GM21381 (cell line): ENCODE data around the gene MAPK14.

ENCODE experiments used
- ATAC-seq: cut with Tn5 transposase; IDR thresholded peaks from one replicate; pipeline ENCODE4 v1.9.1; 2021; ENCODE audit warnings: mild to moderate bottlenecking, moderate library complexity; ENCODE audit not compliant: unreplicated experiment

MAPK14 gene

DNA sequence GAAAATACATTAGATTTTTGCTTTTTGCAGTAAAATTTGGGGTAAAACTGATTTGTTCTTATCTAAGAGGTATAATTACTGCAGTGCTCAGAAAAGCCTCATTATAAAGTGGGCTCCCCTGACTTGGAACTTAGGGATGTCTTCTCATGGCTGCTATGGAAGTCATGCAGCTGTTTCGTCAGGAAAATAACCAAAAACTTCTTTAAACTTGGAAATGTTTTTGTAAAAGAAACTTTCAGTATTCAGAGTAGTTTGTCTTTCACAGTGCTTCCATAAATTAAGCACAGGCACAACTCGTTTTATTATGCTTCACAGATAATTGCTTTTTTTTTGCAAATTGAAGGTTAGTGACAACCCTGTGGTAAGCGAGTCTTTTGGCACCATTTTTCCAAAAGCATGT, 6.8 kb downstream of the MAPK14 start:
- no peak for ATAC-seq

DNA sequence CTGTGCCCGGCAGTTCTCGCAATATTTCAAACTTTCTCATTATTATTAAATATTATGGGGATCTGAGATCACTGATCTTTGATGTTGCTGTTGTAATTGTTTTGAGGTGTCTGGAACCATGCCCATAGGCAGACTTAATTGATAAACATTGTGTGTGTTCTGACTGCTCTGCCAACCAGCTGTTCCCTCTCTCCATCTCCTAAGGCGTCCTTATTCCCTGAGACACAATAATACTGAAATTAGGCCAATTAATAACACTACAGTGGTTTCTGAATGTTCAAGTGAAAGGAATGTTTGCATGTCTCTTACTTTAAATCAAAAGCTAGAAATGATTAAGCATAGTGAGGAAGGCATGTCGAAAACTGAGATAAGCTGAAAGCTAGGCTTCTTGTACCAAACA, 7.6 kb downstream of the MAPK14 start:
- ATAC-seq: no peak

DNA sequence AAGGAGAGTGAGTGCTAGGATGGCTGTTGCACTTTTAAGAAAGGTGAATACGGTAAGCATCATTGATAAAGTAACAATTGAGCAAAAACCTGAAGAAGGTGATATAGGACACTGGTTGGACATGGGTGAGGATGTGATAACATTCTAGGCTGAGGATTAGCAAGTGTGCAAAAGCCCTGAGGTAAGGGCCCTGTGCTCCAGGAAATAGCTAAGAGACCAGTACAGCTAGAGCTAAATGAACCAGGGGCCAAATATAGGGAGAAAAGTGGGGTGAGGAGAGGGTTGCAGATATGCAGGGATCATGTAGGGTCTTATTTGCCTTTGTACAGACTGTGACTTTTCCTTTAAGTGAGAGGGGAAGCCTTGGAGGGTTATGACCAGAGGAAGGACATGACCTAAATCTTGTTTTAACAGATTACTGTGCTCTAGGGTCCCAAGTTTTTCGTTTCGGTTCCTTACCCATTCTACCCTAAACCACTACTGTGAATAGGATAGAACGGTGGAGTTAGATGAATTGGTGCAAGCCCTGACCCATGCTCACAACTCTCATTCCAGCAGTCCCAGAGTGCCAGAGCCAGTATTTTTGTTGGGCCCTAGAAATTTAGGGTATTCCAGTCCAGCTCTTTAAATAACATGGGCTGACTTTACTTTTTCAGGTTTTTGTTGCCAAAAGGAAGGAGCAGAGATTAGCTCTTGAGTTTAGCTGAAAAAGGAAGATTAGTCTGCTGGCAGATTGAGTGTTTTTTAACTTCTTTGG, 10.7 kb downstream of the MAPK14 start:
- ATAC-seq: no peak

DNA sequence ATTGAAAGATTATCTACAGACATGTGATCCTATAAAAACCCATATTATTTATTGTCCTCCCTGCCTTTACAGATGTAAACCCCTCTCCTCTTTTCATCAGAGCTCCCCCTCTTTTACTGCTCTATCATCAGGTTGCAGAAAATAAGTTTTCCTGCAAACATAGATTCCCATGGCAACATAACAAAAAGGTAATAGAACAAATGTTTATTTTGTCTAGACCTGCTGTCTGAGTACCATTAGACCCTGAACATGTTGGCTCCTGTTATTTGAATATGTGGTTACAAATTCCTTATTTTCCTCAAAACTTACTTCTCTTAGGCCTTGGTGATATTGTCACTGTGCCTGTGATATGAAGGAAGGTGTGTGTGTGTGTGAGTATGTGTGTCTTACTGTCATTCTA, 11.5 kb downstream of the MAPK14 start:
- ATAC-seq: no peak

DNA sequence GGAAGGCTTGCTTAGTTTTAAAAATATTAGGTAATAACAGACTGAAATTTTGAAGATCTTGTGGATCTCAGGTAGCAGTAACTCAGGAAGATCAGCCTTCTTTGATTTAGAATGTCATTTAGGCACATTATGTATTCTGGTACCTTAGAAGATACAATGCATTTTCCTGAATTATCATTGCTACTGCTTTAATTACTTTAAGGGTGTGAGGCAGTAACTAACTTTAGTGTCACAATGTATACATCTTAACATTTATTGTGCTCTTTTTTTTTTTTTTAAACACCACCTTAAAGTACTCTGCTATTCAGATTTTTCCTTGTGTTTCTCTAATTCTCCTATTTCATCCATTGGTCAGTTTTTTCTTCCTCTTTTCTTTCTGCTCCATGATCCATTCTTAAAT, 13.3 kb downstream of the MAPK14 start:
- no peak for ATAC-seq

DNA sequence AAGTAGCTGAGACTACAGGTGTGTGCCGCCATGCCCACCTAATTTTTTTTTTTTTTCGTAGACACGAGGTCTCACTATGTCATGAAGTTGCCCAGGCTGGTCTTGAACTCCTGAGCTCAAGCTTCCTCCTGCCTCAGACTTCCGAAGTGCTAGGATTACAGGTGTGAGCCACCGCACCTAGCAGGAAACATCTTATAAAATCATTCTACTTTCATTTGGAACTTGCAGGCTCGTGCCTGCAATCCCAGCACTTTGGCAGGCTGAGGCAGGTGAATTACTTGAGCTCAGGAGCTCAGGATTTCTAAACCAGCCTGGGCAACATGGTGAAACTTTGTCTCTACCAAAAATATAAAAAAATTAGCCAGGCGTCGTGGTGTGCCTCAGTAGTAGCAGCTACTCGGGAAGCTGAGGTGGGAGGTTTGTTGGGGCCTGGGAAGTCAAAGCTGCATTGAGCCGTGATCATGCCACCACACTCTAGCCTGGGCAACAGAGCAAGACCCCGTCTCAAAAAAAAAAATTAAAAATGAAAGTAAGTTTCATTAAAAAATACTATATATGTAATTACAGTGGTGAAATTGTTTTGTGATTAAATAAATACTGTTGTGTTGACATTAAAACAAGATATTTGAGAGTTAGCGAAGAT, 15.1 kb downstream of the MAPK14 start:
- ATAC-seq: no peak

DNA sequence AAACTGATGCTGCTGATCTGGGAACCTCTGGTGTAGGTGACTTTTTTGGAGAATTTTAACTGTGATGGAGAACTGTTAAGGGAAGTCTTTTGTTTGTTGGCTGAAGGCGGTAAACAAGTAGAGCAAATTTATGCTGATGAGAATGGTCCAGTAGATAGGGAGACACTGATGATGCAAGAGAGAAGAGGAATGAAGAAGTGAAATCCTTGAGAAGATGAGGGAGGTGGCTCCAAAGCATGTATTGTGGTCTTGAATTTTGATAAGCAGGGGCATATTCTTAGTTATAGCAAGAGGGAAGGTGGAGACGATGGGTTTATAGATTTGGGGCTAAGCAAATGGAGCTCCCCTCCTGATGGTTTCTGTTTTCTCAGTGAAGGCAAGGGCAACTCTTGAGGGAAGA, 22.0 kb downstream of the MAPK14 start:
- ATAC-seq: no peak

DNA sequence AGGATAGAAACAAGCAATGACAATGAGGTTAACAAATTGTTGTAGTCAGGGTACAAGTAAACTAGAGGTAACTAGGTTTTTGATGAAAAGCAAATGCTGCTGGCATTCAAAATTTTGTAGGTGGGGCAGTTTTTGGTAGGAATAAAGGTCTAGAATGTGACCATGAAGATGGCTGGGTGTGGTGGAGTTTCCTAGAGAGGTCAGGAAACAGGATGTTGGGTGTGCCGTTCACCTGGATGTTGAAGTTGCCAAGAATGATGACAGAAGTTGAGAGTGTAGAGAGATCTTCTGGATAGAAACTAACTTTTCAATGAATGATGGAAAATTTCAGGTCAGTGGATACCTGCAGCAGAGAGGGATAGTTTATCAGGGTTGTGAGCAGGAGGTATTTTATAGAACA, 22.7 kb downstream of the MAPK14 start:
- ATAC-seq: no peak

DNA sequence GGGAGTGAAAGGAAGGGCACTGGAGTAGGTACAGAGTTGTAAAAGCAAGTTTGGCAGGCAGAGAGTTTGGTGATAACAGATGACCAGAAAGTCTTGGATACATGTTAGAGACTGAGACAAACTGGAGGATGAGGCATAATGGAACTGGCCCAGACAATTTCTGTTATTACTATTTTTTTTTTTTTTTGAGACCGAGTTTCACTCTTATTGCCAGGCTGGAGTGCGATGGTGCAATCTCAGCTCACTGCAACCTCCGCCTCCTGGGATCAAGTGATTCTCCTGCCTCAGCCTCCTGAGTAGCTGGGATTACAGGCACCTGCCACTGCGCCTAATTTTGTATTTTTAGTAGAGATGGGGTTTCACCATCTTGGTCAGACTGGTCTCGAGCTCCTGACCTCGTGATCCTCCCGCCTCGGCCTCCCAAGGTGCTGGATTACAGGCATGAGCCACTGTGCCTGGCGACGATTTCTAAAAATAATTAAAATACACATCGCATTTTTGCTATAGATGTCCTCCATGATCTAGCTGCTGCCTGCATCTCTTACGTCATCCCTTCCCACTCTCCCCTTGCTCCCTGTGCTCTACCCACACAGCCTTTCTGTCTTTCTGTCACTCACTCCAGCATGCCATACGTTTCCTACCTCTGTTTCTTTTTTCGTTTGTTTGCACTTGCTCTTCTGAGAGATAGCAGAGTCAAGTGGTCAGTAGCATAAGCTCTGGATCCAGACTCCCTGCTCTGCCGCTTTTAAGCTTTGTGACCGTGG, 23.5 kb downstream of the MAPK14 start:
- ATAC-seq: no peak

DNA sequence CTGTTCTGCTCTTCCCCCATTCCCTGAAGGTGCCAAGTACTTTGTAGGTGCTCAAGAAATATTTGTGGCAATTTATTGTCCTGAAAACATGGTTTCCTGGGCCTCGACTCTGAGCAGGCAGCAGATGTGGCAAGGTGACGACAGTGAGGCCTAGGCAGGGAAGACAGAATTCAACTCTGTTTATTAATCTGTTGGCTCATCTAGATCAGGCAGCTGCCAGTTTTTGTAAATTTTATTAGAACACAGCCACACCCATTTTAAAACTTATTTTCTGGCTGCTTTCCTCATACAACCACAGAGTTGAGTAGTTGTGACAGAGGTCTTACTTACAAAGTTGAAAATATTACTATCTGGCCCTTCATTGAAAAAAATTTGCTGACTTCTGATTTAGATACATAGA, 24.5 kb downstream of the MAPK14 start:
- ATAC-seq: no peak

DNA sequence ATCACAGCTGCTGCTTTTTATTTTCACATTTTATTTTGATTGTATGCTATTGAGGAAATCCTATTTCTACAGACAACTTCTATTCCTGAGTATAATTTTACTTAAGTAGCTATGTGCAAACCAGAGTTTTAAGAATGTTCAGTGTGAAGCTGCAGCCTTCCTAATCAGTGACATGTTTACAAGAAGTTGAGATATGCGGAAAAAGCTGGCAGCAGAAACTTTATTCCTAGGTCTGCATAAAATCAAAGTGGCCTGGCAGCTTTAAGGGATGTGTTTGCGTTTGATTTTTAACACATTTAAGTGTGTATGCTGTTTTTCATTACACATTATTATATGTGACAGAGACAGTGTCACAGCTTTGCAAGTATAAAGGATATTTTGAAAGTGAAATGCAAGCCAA, 26.3 kb downstream of the MAPK14 start:
- no peak for ATAC-seq

DNA sequence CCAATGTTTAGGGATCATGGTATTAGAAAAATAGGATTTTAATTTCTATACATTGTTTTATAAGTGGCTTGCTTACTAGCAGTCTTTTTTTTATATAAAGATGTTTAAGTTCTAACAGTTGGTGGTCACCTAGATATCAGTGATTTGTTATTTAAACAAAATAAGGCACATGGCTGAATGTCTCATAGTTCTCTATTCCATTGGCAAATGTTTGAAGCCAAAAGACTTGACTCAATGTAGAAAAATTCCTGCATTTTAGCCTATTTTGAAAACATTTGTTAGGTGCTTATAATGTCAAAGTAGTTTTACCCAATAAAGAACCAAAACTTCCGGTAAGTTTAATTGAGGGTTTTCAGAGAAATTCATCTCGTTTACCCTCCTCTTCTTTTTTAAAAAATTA, 26.8 kb downstream of the MAPK14 start:
- no peak for ATAC-seq

DNA sequence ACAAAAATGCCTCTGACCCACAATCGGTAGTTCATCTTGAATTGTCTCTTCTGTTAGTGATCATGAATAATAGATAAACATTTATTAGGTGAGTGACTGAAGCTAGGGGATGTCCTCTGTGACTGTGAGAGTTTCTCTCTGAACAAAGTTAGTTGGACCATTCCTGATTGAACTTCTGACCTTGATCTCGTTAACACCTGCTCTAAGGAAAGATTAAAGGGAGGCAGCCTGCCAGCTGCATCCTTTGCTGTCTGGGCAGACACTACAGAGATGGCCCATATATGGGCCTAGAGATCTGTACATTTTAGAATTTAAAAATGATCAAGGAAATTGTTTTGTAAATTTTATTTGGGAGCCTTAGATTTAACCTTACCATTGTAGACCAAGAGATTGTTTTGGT, 27.3 kb downstream of the MAPK14 start:
- no peak for ATAC-seq

DNA sequence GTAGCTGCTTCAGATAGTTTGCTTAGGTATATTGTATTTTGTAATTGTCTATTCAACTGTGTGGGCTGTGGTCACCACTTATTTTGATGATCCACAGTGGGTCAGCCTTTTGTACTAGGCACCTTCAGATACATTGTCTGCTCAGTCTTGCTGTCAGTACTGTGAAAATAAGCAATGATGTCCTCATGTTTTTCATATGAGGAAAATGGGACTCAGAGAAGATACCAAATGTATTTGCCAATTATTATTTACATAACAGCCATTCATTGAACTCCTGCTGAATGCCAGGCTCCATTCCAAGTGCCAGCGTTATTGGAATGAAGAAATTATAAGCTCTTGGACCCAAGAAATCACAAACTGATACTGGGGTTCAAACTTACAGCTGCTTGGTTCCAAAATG, 28.6 kb downstream of the MAPK14 start:
- ATAC-seq: no peak

DNA sequence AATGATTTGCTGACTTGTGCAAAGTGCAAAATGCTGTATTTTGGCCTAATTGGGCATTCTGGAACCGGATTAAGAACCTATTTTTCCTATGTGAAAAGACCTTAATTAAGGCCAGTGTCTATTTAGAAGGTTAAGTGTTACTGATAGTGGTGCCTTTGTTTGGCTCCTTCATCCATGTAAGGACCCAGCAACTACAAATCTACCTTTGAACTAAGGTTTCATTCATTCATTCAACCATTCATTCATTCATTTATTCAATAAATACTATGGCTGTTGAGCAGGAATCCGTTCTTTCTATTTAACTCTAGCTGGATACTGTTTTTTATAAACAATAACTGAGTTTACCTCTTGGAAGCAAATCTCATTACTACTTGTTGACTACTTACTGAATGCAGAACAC, 33.6 kb downstream of the MAPK14 start:
- no peak for ATAC-seq

DNA sequence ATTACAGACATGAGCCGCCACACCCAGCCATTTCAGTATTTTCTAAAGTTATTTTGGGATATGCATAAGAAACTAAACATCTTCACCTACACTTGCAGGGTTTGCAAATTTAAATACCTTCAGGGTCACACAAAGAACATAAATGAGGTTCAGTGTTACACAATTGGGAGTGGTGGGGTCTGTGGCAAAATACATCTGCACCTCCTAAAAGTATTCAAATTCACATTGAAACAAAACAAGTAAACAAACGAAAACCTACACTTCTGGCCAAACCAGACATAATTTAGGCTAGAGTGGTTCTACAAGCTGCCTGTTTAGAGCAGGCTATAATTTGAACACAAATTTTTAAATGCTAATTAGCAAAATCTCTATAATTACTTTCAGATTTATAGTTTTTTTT, 34.6 kb downstream of the MAPK14 start:
- no peak for ATAC-seq

DNA sequence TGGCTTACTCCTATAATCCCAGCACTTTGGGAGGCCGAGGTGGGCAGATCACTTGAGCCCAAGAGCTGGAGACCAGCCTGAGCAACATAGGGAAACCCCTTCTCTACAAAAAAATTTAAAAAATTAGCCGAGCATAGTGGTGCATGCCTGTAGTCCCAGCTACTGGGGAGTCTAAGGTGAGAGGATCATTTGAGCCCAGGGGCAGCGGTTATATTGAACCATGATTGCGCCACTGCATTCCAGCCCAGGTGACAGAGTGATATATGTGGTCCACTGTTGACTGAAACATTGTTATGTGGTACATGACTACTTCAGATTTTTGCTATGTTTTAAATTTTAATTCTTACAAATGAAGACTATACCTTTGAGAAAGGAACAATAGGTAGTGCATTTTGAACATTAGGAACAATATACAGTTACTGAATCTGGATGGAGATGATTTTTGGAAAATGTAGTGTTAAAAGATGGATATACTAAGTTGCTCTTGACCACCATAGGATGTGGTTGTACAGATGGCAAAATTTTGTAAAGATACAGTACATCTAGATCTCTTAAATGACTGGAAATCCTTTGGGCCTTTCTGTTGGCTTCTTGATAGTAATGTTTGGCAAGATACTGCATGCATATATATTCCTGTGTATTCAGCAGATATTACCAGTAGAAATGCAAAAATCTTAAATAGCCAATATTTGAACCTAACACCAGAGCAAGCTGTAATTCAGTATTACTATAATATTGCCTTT, 35.9 kb downstream of the MAPK14 start:
- no peak for ATAC-seq

DNA sequence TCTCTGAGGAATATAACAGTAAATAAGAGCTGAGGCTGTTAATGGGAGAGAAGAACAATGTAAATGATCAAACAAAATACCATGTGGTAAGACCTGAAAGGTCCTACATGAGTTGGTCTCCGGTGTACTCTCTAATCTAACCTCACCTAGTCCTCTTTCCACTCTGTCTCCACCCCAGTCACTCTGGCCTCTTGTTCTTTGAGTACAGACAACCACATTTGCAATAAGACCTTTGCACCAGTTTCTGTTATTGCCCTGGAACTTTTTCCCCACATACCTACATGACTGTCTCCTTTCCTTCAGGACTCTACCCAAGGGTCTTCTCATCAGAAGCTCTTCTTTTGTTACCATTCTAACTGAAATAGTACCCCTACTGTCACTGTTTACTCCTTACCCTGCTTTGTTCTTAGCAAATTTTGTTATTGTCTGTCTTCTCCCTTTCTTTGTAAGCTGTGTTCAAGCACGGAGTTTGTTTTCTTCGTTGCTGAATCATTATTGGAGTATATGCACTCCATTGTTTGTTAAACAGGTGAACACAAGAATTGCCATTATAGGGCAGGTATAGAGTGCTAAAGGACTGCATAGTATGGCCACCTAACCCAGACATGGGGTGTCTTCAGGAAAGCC, 37.3 kb downstream of the MAPK14 start:
- no peak for ATAC-seq

DNA sequence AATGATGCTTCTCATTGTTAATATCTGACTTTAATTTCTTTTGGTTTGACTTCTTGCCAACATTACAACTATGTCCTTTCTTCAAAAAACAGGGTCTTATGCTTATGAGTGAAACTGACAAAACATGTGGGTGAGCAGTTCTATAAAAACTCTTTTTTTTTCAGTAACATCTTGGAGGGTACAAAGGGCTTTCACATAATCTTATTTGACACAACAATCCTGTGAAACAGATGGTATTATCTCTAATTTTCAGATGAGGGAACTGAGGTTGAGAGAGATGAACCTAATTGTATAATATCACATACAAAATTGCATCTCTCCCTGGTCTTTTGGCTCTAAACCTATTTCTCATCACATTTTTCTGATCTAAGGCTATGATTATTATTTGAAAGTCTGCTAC, 38.3 kb downstream of the MAPK14 start:
- no peak for ATAC-seq

DNA sequence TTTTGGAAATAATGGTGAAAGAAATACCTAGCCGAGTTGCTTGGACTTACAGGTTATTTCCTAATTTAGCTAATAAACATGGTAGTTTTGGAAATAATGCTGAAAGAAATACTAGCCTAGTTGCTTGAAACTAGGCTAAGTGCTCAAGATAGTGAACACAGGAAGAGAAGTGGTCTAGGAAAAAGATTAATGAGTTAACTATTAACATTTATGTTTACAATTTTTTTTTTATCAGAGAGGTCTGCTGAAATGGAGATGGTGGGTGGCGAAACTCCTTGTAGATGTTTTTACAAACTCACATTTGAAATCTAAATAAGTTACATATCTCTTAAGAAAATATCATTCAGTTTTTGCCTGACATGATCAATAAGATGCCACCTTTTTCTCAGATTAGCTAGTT, 39.2 kb downstream of the MAPK14 start:
- no peak for ATAC-seq
